ENCODE measurements around the gene SIGLEC15. TPM values are rescaled to one million over a fixed set of nuclear protein-coding genes. Genes with fewer than 3 reads are reported as not detected.

Gene SIGLEC15
- total and polyA plus RNA-seq, 4 donors, result 0.17 to 0.42 (median 0.29) TPM

GRCh38 chr18:45783097-45784075, 42.1 kb upstream of the SIGLEC15 start (continued):
- no peak for TF ChIP-seq CTCF (IDR thresholded peaks at IDR 0.05; ENCODE audit: low read depth, low read length, missing input control)
- TF ChIP-seq HNF4A (conservative IDR thresholded peaks at IDR 0.05), result no peak
- TF ChIP-seq YY1 (IDR thresholded peaks at IDR 0.05), result no peak
- no peak for TF ChIP-seq MAX (IDR thresholded peaks at IDR 0.05)
- no peak for TF ChIP-seq FOXA2 (IDR thresholded peaks at IDR 0.05)
- no peak for TF ChIP-seq RAD21 (IDR thresholded peaks at IDR 0.05)
- no peak for TF ChIP-seq GABPA (IDR thresholded peaks at IDR 0.05 in 1 of 2, conservative IDR thresholded peaks at IDR 0.05 in 1 of 2)
- no peak for TF ChIP-seq SP1 (IDR thresholded peaks at IDR 0.05)

GRCh38 chr18:45785134-45785533, 40.3 kb upstream of the SIGLEC15 start:
- Histone ChIP-seq H3K4me3 (ENCODE audit: low read depth in 1 of 3, low read length in 3 of 3) (no peak overlapping the region), H3K27me3 (ENCODE audit: control insufficient read depth in 4 of 4, insufficient read depth in 4 of 4, low read length in 3 of 4) (no peaks in the 10 kb centered on the region), H3K36me3 (ENCODE audit: control insufficient read depth in 4 of 4, insufficient read depth in 3 of 4, low read depth in 1 of 4, low read length in 3 of 4) (no peaks in the 10 kb centered on the region), H3K9ac (ENCODE audit: low read depth in 1 of 2, low read length in 2 of 2) (no peak overlapping the region), H3K27ac (ENCODE audit: low read depth in 1 of 2, low read length in 2 of 2) (no peak overlapping the region), H3K9me3 (ENCODE audit: control insufficient read depth in 4 of 4, low read length in 3 of 4) (no peaks in the 10 kb centered on the region), H3K4me1 (ENCODE audit: control insufficient read depth in 4 of 4, insufficient read depth in 4 of 4, low read length in 3 of 4) (no peaks in the 10 kb centered on the region)
- WGBS, result 68% methylated on average over 4 of the region's 4 CpGs
- TF ChIP-seq REST (IDR thresholded peaks at IDR 0.05) (no peak), EGR1 (IDR thresholded peaks at IDR 0.05; ENCODE audit: low read depth in 2 of 2) (no peak), ATF3 (IDR thresholded peaks at IDR 0.05) (no peak), RAD21 (IDR thresholded peaks at IDR 0.05) (no peak), HNF4A (conservative IDR thresholded peaks at IDR 0.05) (no peak), JUND (IDR thresholded peaks at IDR 0.05) (no peak), FOXA1 (IDR thresholded peaks at IDR 0.05) (no peak), RXRA (IDR thresholded peaks at IDR 0.05) (no peak), HNF4G (IDR thresholded peaks at IDR 0.05) (no peak), GABPA (IDR thresholded peaks at IDR 0.05 in 1 of 2, conservative IDR thresholded peaks at IDR 0.05 in 1 of 2) (no peak), MAX (IDR thresholded peaks at IDR 0.05) (no peak), NR2F2 (IDR thresholded peaks at IDR 0.05) (no peak), CTCF (IDR thresholded peaks at IDR 0.05; ENCODE audit: low read depth, low read length, missing input control) (no peak), ZBTB33 (IDR thresholded peaks at IDR 0.05) (no peak), YY1 (IDR thresholded peaks at IDR 0.05) (no peak), SP1 (IDR thresholded peaks at IDR 0.05) (no peak), FOXA2 (IDR thresholded peaks at IDR 0.05) (no peak)
- DNase-seq (ENCODE audit: low spot score), result no peak

Measured in liver (tissue), 9 donors.